Measurements from ENCODE around the gene C1QTNF5. TPM values are rescaled to one million over a fixed set of nuclear protein-coding genes. Genes with fewer than 3 reads are reported as not detected.

Gene C1QTNF5
- polyA plus RNA-seq, 2 of the 4 experiments (the other 2 are of a cell fraction) = not detected

DNA sequence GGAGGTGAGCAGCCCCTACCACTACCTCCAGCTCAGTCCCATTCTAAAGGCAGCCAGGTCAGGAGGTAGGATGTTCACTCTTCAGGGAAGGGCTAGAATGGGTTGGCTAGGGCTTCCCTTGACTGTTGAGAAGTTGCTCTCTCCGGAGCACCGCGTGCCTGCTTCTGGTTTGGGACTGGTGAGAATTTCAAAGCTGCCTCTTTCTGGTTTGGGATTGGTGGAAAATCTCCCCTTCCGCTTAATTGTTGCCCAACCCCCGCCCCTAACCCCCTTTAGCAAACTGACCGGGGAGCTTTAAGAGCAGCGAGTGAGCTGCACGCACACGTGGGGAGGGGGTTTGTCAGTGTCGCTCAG lies 40.1 kb upstream of the C1QTNF5 start:
- 64% methylated on average over 10 of the region's 10 CpGs for WGBS (ENCODE audit: missing lambda C conversion rate)
- TF ChIP-seq POLR2A (IDR thresholded peaks at IDR 0.05; ENCODE audit: low read length) (no peak), TP53 (CRISPR knock-in tag; IDR thresholded peaks at IDR 0.05) (no peak), ZNF302 (CRISPR knock-in tag; IDR thresholded peaks at IDR 0.05) (no peak)
- ChIA-PET POLR2A (interaction anchor here (1.3 to 1.7 kb wide), 2 partner anchors 19 to 94 kb away, joined by 3 to 4 read pairs; no protein-coding TSS in a partner anchor), CTCF (interaction anchor here (0.6 to 20.0 kb wide), 29 partner anchors 10 to 406 kb away, joined by 3 to 341 read pairs (median 5); partner anchors contain the start of gene MFRP)
- no peaks in the 10 kb centered on the region for H3K9me3 ChIP-seq
- peak overlapping the region in 1 of 2 experiments; percentile 68; a peak in 2 of 6 replicates for H3K27ac ChIP-seq
- peaks cover 4% of the 10 kb centered on the region; the same call in 1 of the 3 replicates for H3K4me1 ChIP-seq
- no peak; a peak in 1 of 6 replicates for ATAC-seq
- peak overlapping the region; percentile 55; the same call in 2 of the 3 replicates for H3K4me3 ChIP-seq
- peak overlapping the region; percentile 84 for H3K4me2 ChIP-seq
- no peak for FAIRE-seq
- no peak for DNase-seq (ENCODE audit: low read depth in 1 of 2, low spot score in 1 of 2)

- Histone ChIP-seq H3K27ac (no peak overlapping the region), H3K9me3 (no peaks in the 10 kb centered on the region), H3K4me1 (peaks cover 4% of the 10 kb centered on the region; the same call in 1 of the 3 replicates), H3K4me3 (no peak overlapping the region), H3K4me2 (no peak overlapping the region)
- no peak for FAIRE-seq
- DNase-seq (ENCODE audit: low read depth in 1 of 2, low spot score in 1 of 2) = no peak
- 75% methylated on average over 11 of the region's 13 CpGs for WGBS (ENCODE audit: missing lambda C conversion rate)
- CTCF ChIA-PET = interaction anchor here (1.2 to 20.0 kb wide), 14 partner anchors 9 to 211 kb away, joined by 3 to 341 read pairs (median 14); partner anchors contain the start of genes C1QTNF5, MFRP and RNF26
- TF ChIP-seq FOXS1 (CRISPR knock-in tag; IDR thresholded peaks at IDR 0.05) (no peak), RAD21 (conservative IDR thresholded peaks at IDR 0.05 in 1 of 2, IDR thresholded peaks at IDR 0.05 in 1 of 2) (no peak), HMGXB4 (CRISPR knock-in tag; IDR thresholded peaks at IDR 0.05; ENCODE audit: borderline replicate concordance) (no peak), EP300 (IDR thresholded peaks at IDR 0.05) (no peak), CTCF (IDR thresholded peaks at IDR 0.05) (no peak), NFE2L2 (conservative IDR thresholded peaks at IDR 0.05; ENCODE audit: low read length) (no peak), HOXB13 (CRISPR knock-in tag; IDR thresholded peaks at IDR 0.05; ENCODE audit: low read depth) (no peak), SMC3 (IDR thresholded peaks at IDR 0.05) (no peak), MAX (IDR thresholded peaks at IDR 0.05) (no peak), POLR2A (IDR thresholded peaks at IDR 0.05; ENCODE audit: low read length) (no peak), EHF (CRISPR knock-in tag; IDR thresholded peaks at IDR 0.05) (no peak), HOXB5 (CRISPR knock-in tag; IDR thresholded peaks at IDR 0.05) (no peak), USF2 (IDR thresholded peaks at IDR 0.05) (no peak), RFX5 (IDR thresholded peaks at IDR 0.05) (no peak), MAFK (IDR thresholded peaks at IDR 0.05; ENCODE audit: partially characterized antibody) (no peak)
- TF ChIP-seq, protein P1, sequence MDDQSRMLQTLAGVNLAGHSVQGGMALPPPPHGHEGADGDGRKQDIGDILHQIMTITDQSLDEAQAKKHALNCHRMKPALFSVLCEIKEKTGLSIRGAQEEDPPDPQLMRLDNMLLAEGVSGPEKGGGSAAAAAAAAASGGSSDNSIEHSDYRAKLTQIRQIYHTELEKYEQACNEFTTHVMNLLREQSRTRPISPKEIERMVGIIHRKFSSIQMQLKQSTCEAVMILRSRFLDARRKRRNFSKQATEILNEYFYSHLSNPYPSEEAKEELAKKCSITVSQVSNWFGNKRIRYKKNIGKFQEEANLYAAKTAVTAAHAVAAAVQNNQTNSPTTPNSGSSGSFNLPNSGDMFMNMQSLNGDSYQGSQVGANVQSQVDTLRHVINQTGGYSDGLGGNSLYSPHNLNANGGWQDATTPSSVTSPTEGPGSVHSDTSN (IDR thresholded peaks at IDR 0.05) = no peak
- TF ChIP-seq, protein P2, sequence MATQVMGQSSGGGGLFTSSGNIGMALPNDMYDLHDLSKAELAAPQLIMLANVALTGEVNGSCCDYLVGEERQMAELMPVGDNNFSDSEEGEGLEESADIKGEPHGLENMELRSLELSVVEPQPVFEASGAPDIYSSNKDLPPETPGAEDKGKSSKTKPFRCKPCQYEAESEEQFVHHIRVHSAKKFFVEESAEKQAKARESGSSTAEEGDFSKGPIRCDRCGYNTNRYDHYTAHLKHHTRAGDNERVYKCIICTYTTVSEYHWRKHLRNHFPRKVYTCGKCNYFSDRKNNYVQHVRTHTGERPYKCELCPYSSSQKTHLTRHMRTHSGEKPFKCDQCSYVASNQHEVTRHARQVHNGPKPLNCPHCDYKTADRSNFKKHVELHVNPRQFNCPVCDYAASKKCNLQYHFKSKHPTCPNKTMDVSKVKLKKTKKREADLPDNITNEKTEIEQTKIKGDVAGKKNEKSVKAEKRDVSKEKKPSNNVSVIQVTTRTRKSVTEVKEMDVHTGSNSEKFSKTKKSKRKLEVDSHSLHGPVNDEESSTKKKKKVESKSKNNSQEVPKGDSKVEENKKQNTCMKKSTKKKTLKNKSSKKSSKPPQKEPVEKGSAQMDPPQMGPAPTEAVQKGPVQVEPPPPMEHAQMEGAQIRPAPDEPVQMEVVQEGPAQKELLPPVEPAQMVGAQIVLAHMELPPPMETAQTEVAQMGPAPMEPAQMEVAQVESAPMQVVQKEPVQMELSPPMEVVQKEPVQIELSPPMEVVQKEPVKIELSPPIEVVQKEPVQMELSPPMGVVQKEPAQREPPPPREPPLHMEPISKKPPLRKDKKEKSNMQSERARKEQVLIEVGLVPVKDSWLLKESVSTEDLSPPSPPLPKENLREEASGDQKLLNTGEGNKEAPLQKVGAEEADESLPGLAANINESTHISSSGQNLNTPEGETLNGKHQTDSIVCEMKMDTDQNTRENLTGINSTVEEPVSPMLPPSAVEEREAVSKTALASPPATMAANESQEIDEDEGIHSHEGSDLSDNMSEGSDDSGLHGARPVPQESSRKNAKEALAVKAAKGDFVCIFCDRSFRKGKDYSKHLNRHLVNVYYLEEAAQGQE (IDR thresholded peaks at IDR 0.05) = no peak
- POLR2A ChIA-PET = interaction anchor here (1.7 kb wide), 1 partner anchor 95 kb away, joined by 4 read pairs; no protein-coding TSS in a partner anchor
- no peak for ATAC-seq
Observed at GRCh38 chr11:119380160-119380826, 39.6 kb upstream of the C1QTNF5 start.
